Skin epidermis (tissue), 12 donors: ENCODE data around the gene CMTM1.
"Not testable (repeated sequence)": the region's sequence is repeated elsewhere in the genome, so short reads cannot be mapped to it uniquely, and the experiment has no call there.

Experiments
- H3K27ac ChIP-seq, 21 experiments: fragments of 200-600 bp; sonication (generic) in 11 of 21; one replicate each; pipeline ENCODE4 v1.5.0; 2020; ENCODE audit warnings: mild to moderate bottlenecking in 3 of 21, inconsistent platforms in 2 of 21, moderate library complexity in 2 of 21
- H3K4me3 ChIP-seq, 7 experiments: fragments of 200-600 bp; sonication (generic) in 2 of 7; one replicate each; pipeline ENCODE4 v1.5.0; 2020; ENCODE audit warnings: inconsistent platforms in 2 of 7, mild to moderate bottlenecking in 2 of 7, moderate library complexity in 1 of 7

The CMTM1 gene

DNA sequence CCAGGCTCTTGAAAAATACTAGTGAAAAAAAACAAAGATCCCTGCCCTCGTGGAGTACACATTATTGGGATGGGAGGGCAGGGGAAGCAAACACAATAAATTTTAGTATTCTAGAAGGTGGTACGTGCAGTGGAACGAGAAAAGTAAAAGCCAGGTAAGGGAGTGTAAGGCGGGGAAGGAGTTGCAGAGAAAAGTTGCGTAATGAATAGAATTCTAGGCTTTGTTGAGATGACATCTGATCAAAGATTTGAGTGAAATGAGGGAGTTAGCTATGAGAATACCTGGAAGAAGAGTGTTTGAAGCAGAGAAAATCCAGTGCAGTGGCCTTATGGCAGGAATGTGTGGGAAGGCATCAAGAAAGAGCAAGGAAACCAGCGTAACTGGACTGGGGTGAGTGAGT, 11.7 kb upstream of the CMTM1 start:
- peak overlapping the region in 6 of 21 experiments; percentile 18 to 97 (median 65) for H3K27ac ChIP-seq
- H3K4me3 ChIP-seq = peak overlapping the region in 2 of 7 experiments; percentile 13 to 17

DNA sequence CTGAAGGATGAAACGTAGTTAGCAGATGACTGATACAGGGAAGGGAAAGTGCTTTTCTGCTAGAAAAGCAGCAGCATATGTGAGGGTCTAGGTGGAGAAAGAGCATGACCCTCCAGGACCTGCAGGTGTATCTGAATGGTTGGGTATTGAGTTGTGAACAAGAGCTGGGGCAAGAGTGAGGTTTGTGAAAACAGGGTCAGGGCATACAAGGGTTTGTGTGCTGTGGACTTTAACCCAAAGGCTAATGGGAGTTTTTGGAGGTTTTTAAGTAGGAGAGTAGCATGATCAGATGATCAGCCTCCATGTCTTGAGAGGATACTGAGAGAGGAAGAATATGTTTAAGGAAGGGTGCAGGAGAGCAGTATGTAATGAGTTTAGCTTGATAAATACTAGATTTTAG, 6.1 kb upstream of the CMTM1 start:
- H3K27ac ChIP-seq = no peak overlapping the region
- no peak overlapping the region for H3K4me3 ChIP-seq

DNA sequence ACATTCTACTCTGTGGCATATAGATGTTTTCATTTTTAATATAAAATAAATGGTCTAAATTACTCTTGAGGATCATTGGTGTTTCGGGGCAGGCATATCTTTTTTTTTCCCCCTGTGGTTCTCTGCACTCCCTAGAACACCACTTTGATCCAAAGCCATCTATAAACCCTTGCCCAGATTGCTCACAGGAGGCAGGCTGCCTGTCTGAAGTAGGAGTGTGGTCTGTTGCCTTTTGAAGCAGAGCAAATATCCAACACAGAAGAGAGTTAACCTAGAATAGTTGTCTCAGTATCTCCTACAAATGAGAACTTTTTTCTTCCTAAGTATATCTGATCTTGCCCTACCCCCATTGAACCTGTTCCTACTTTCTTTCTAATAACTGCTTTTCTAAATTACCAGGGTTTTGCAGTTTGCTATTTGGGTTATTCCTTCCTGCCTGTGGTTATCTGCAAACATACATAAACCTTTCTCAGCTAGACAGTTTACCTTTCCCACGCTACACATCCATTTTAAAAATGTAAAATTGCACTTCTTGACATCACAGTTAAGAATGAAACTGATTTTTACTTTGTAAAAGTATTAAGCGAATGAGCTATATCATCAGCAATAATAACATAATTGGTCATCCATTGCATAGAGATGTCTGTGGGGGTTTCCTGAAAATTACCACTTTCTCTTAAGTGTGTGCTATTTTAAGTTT, 4.7 kb upstream of the CMTM1 start:
- peak overlapping the region in 3 of 21 experiments; percentile 4 to 49 (median 17) for H3K27ac ChIP-seq

DNA sequence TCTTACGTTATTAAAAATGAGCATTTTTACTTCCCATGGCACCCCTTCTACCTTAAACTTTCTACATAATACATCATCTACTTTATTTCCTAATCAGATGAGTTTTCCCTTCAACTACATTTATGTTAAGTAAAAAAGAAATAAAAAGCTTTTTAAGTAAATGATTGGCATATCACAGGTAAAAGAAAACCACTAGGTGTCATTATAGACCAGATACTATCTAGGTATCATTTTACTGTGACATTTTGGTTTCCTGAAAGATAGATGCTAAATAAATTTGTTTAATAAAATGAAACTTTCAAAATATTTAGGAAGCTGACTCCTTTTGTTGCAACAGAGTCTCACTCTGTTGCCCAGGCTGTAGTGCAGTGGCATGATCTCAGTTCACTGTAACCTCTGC, 3.8 kb upstream of the CMTM1 start:
- Histone ChIP-seq H3K4me3 (no peak overlapping the region), H3K27ac (peak overlapping the region in 1 of 21 experiments; percentile 26)

More for the DNA sequence above, 4.7 kb upstream of the CMTM1 start:
- no peak overlapping the region for H3K4me3 ChIP-seq

DNA sequence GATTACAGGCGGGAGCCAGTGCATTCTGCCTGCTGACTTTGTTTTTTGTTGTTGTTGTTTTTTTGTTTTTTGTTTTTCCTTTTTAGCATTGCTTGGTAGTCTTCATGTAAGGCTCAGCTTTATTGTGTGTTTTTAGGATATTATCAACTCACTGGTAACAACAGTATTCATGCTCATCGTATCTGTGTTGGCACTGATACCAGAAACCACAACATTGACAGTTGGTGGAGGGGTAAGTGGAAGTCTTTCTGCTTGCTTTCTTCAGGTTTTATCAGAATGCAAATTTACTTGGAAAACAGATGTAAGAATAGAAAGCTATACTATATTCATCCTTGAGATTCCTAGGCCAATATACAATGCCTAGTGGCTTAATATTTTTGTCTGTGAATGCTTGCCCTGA, 3.3 kb upstream of the CMTM1 start:
- peak overlapping the region in 2 of 21 experiments; percentile 26 for H3K27ac ChIP-seq
- H3K4me3 ChIP-seq = no peak overlapping the region

DNA sequence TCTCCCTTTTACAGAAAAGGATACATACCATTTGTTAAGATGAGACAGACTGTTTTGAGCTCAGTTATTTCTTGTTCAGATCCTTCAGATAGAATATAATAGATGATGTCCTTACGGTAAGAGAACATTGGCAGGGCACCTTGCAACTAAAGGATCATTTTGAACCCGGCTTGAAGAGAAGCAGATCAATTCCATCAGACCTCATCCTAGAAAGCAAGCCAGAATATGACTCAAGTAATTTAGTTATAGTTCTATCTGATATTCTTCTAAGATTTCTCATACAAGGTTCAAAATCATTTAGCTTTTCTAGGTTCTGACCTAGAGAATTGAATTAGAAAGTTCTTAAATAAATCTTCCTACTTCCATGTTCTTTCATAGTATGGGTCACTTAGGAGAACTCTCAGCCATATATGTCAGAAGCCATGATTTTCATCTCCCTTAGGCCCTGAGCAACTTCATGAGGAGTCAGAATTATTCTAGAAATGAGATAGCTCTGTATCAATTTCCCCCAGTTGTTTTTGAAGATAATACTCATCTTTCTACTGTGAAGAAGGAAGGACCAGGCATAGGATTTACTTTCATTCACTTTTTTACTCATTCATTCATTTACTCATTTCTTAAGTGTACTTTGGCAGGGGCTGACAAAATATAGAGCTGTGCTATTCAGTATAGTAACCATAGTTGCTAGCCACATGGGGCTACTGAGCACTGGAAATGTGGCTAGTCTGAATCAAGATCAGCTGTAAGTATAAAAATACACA, 2.5 kb upstream of the CMTM1 start:
- no peak overlapping the region for H3K4me3 ChIP-seq
- no peak overlapping the region for H3K27ac ChIP-seq

DNA sequence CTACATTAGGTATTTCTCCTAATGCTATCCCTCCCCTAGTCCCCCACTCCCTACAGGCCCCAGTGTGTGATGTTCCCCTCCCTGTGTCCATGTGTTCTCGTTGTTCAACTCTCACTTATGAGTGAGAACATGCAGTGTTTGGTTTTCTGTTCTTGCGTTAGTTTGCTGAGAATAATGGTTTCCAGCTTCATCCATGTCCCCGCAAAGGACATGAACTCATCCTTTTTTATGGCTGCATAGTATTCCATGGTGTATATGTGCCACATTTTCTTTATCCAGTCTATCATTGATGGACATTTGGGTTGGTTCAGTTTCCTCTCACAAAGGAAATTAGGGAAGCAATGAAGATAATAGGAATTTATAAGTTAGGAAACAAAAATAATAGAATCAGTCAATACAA, 1.0 kb downstream of the CMTM1 start:
- not testable (repeated sequence) for H3K4me3 ChIP-seq, H3K27ac ChIP-seq

DNA sequence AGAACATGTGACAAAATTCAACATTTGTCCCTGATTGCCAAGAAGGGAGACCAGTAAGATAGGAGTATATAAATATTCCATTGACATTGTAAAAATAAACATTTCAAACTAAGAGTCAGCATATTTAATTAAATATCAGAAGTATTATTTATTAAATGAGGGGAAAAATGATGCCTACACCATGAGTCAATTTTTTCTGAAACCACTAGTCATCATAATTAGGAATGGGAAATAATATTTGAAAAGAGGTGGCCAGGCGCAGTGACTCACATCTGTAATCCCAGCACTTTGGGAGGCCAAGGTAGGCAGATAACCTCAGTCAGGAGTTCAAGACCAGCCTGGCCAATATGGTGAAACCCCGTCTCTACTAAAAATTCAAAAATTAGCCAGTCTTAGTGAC, 2.1 kb downstream of the CMTM1 start:
- Histone ChIP-seq H3K4me3 (no peak overlapping the region), H3K27ac (no peak overlapping the region)

DNA sequence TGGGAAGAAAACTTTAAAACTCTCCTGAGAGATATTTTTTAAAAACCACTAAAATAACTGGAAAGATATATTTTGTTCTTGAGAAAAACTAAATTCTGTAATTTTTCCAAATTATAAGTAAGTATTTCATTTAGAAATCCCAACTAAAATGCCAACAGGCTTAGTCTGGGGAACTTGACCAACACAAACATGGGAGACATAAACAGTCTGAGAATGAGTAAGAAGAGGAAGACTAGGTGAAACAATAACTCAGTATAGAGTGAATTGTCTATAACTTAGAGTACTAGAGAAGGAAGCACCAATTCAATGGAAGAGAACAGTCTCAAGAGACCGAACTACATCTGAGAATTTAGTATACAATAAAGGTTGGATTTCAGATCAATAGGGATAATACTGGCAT, 2.9 kb downstream of the CMTM1 start:
- Histone ChIP-seq H3K27ac (no peak overlapping the region), H3K4me3 (no peak overlapping the region)

DNA sequence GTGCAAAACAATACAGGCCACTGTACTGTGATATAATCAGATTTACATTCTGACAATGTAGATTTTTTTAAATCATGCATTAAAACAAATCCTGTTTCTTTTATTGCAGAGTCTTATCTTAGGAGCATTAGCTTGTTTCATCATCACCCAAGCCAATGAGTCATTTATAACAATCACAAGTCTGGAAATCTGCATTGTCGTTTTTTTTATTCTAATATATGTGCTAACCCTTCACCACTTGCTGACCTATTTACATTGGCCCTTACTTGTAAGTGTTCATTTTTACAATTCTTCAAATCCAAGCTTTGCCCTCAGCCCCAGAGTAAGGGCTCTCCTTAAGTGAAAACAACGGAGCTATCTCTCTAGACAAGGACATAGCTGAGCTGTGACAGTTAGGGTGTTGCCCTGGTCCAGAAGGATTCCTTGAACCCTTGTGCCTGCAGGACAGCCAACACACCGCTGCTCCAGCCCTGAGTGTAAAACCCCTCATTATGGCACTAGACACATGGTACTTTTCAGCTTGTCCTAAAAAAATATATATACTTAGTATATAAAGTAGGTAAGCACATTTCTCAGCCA, 3.7 kb downstream of the CMTM1 start:
- Histone ChIP-seq H3K4me3 (no peak overlapping the region), H3K27ac (no peak overlapping the region)

DNA sequence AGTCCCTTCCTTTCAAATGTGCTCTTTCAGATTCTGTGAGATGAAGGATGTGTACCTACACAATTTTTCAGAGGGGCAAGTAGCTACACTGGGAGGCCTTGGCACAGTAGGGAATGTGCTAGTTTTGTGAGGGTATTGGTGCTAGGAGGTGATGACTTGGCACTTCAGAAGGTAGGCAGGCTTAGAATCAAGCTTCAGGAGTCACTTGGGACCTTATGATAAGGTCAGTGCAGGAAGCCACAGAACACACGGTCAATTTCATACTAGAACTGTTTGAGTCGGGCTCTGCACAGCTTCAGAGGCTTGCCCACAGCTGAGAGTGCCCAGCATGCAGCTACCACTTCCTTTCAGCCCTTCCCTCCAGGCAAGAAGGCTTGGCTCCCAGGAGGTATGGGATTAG, 6.1 kb downstream of the CMTM1 start:
- H3K27ac ChIP-seq = no peak overlapping the region
- no peak overlapping the region for H3K4me3 ChIP-seq

DNA sequence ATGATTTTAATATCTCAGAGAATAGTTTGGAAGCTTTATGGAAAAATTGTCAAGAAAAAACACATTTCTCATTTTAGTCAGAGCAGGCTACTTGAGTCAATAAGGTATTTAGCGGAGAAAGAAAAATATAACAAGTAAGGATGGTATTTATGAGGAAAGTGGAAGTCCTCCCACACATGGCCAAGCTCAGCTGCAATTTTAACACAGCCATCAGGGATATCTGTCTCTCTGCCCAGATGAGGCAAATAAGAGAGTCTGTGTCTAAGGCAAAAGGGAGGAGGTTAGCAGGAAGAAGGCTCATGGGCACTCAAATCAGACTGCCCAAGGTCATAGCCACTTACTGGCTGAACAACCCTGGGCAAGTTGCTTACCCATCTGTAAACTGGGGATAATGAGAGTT, 7.8 kb downstream of the CMTM1 start:
- Histone ChIP-seq H3K27ac (no peak overlapping the region), H3K4me3 (no peak overlapping the region)

DNA sequence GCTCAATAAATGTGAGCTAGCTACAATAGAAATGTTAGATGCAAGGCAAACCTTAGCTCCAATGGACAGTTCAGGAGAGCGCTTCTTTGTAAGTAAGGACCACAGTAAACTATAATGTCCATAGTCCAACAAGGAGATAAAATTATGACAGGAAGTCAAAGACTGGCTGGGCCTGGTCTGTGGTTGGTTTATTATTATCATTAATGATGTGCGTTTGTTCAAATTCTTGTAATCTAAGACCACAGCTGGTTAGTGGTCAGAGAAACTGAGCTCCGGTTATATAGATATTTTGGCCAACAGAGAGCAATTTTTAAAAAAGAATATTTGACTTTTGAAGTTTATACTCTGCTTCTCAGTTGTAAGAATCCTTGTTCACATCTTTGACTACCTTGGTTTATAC, 8.3 kb downstream of the CMTM1 start:
- Histone ChIP-seq H3K4me3 (no peak overlapping the region), H3K27ac (no peak overlapping the region)

DNA sequence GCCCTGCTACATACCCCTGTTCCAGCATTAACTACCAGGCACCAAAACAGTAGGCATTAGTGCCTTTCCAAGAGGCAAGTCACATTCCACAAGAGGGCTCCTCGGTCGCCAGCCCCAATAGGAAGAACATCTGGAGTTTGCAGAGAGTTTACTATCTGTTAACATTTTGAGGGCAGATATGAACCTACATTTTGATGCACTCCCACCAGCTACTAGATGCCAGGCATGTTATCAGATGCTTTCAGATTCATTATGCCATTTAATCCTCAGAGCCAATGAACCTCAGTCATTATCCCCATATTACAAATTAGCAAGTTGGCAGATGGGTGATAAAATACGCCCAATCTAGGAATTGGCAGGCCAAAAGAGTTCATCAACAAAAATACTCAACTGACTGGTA, 8.8 kb downstream of the CMTM1 start:
- Histone ChIP-seq H3K4me3 (no peak overlapping the region), H3K27ac (no peak overlapping the region)

DNA sequence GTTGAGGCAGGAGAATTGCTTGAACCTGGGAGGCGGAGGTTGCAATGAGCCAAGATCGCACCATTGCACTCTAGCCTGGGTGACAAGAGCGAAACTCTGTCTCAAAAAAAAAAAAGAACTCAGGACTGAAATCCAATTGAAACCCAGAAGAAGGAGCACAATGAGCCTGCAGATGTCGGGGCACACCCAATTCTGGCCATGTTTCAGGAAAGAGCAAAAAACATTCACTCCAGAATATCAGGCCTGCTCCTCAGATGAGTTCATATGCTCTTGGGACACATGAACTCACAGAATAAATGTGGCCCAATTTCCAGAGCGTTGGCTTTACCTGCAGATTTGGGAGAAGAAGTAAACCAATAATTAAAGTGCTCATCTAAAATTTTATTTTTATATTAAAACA, 10.1 kb downstream of the CMTM1 start:
- Histone ChIP-seq H3K4me3 (no peak overlapping the region), H3K27ac (no peak overlapping the region)

DNA sequence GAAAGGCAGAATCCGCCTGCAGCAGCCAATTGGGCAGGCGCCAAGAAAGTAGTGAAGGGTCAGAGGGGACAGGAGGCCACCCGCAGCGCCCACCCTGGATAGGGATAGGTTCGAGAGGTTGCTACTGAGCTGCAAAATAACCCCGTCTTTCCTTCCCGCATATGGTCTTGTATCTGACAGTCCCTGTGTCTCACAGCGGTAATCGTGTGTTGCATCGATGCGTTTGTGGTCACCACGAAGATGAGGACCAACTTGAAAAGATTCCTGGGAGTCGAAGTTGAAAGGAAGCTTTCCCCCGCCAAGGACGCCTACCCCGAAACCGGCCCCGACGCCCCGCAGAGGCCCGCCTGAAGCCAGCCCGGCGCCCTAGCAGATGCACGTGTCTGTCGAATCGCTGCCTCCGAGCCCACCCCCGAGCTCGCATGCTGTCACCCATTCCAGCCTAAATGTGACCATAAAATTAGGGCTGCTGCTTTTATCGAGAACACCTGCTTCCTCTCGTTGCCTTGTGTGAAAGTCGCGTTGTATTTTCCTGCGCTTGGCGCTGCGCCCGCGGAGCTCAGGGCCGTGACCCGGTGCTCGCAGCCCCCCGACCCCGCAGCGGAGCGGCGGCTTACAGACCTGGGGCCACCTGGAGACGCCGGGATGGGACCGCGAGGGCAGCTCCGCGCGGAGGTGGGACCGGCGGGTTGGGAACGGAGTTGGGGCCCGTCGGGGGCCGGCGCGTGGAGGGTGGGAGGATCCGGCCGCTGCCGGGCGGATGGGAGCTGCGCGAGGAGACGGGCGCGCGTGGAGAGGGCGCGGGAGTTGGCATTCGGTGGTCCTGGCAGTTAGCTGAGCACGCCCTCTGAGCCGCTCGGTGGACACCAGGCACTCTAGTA, 12.7 kb downstream of the CMTM1 start, which contains the start of gene CMTM2:
Gene CMTM2 (plus strand): TSS at position 813 of the 881 bp plus-strand sequence. CDS start 145 bp downstream, outside the sequence.
- Histone ChIP-seq H3K4me3 (peak within 1 kb of the TSS in 4 of 7 experiments; percentile 7 to 37 (median 24)), H3K27ac (peak within 1 kb of the TSS in 1 of 21 experiments; percentile 13)

DNA sequence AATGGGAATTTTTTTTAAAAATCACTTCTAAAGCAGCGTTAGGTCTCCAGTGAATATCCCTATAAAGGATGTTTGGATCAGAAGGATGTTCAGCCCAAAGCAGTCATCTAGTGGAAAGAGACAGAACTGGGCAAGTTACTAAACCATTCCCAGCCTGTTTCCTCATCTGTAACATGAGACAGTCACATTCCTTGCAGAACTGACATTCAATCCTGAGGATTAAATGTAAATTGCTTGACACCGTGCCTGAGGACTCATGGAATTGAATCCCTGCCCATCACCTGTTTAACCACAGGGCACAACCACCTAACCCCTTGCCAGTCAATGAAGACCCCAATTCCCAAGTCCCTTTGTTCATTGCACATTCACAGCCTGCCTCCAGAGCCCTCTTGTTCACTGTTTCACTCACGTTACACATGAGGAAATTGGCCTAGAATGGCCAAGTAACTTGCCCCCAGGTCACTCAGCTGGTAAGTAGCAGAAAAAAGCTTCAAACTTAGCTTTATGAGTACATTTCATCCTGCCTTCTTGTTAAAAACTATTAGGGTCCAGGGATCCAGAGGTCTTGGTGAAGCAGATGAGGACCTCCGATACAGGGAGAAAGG, 14.5 kb downstream of the CMTM1 start:
- Histone ChIP-seq H3K27ac (no peak overlapping the region), H3K4me3 (no peak overlapping the region)

DNA sequence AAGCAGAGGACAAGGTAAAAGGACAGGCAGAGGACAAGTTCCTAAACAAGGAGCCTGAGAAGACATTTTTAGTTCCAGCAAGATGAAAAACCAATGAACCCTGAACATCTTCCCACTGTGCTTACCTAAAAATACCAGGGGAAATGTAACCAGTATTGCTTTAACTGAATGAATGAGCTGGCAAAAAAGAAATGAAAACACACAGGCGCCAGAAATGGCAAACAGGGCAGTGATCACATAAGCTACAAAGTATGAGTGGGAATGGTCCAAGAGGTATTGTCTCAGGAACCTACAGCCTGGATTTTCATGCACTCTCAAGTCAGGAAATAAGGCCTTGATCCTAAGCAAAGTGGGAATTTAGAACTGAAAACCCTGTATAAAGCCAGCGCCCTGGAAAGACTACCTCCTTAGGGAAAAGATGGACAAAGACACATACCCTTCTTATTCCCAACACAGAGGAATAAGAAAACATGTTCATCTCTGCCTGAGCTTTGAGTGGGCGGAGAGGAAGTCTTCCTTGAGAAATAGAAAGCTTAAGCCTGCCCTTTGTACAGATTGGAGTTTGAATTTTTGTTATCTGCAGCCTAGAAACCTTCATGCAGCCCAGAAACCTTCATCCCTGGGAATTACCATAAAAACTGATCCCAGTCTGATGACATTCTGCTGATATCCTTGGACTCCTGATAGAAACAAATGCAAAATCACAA, 15.2 kb downstream of the CMTM1 start:
- Histone ChIP-seq H3K27ac (no peak overlapping the region), H3K4me3 (no peak overlapping the region)
